Activated CD4-positive, alpha-beta T cell treated with anti-CD3 and anti-CD28 coated beads for 48 hours (primary cell): ENCODE results near the gene CHGA.

Source experiments
- DNase-seq: peaks from one replicate; pipeline ENCODE4 v3.0.0-alpha.2; 2020

Gene CHGA

GRCh38 chr14:92922883-92923743, at the start of gene CHGA:
CHGA (plus strand) TSS chr14:92923150; CDS start chr14:92923360, 210 bp downstream.
- DNase-seq, result peak; percentile 55

- no peak for DNase-seq
These were observed 47.8 kb upstream of the CHGA start for GRCh38 chr14:92874962-92875661.

GRCh38 chr14:92877757-92878431, 45.1 kb upstream of the CHGA start:
- DNase-seq, result no peak

- no peak for DNase-seq
These were observed 42.6 kb upstream of the CHGA start for GRCh38 chr14:92880351-92880750.

GRCh38 chr14:92880851-92881250, 42.1 kb upstream of the CHGA start:
- no peak for DNase-seq

- no peak for DNase-seq
These were observed 39.9 kb upstream of the CHGA start for GRCh38 chr14:92883066-92883465.

- no peak for DNase-seq
These were observed 38.5 kb upstream of the CHGA start for GRCh38 chr14:92884410-92884809.

- no peak for DNase-seq
These were observed 37.5 kb upstream of the CHGA start for GRCh38 chr14:92885279-92886061.

- DNase-seq, result no peak
These were observed 36.6 kb upstream of the CHGA start for GRCh38 chr14:92886337-92886736.

- no peak for DNase-seq
These were observed 35.8 kb upstream of the CHGA start for GRCh38 chr14:92887157-92887556.

GRCh38 chr14:92888896-92889295, 34.1 kb upstream of the CHGA start:
- DNase-seq, result no peak

GRCh38 chr14:92890830-92891588, 31.9 kb upstream of the CHGA start:
- no peak for DNase-seq

GRCh38 chr14:92892589-92892988, 30.4 kb upstream of the CHGA start:
- DNase-seq, result no peak

GRCh38 chr14:92895352-92895878, 27.5 kb upstream of the CHGA start:
- DNase-seq, result no peak

GRCh38 chr14:92897922-92898565, 24.9 kb upstream of the CHGA start:
- peak; percentile 69 for DNase-seq

GRCh38 chr14:92898566-92899131, 24.3 kb upstream of the CHGA start:
- peak; percentile 11 for DNase-seq

- no peak for DNase-seq
These were observed 22.3 kb upstream of the CHGA start for GRCh38 chr14:92900660-92901059.

GRCh38 chr14:92902191-92902590, 20.8 kb upstream of the CHGA start:
- DNase-seq, result no peak

GRCh38 chr14:92902726-92903125, 20.2 kb upstream of the CHGA start:
- no peak for DNase-seq

- DNase-seq, result peak; percentile 53
These were observed 19.6 kb upstream of the CHGA start for GRCh38 chr14:92903359-92903758.

GRCh38 chr14:92905667-92906066, 17.3 kb upstream of the CHGA start:
- DNase-seq, result no peak
